Measurements from ENCODE around the gene SMC4. TPM values are rescaled to one million over a fixed set of nuclear protein-coding genes. Genes with fewer than 3 reads are reported as not detected.

The SMC4 gene
- total RNA-seq, 1 experiment from 2014 or later, result 144 TPM

- peaks cover 62% of the 10 kb centered on the region for H3K36me3 Mint-ChIP-seq
- no peaks in the 10 kb centered on the region for H3K27me3 Mint-ChIP-seq (ENCODE audit: low read depth)
- POLR2A ChIA-PET, result interaction anchor here (3.6 kb wide), 1 partner anchor 12 kb away, joined by 12 read pairs; the partner anchor contains the start of gene TRIM59
- peak; percentile 27; the same call in 1 of the 2 replicates for ATAC-seq
- DNase-seq (ENCODE audit: low spot score), result no peak
- no peak overlapping the region for H3K4me3 Mint-ChIP-seq
- CTCF ChIA-PET, result interaction anchor here (0.7 to 0.9 kb wide), 2 partner anchors 21 to 24 kb away, joined by 3 to 4 read pairs; no protein-coding TSS in a partner anchor
- H3K9me3 Mint-ChIP-seq, result no peaks in the 10 kb centered on the region
- peaks cover 27% of the 10 kb centered on the region for H3K4me1 Mint-ChIP-seq
- peak overlapping the region; percentile 49; the same call in 1 of the 2 replicates for H3K27ac Mint-ChIP-seq
- TF ChIP-seq ATF2 (CRISPR knock-in tag; IDR thresholded peaks at IDR 0.05; ENCODE audit: borderline replicate concordance, low read depth) (no peak), AR (CRISPR knock-in tag; IDR thresholded peaks at IDR 0.05) (no peak), ZNF121 (CRISPR knock-in tag; IDR thresholded peaks at IDR 0.05) (no peak), EMX1 (CRISPR knock-in tag; IDR thresholded peaks at IDR 0.05) (no peak), ZNF416 (CRISPR knock-in tag; IDR thresholded peaks at IDR 0.05) (no peak), ZNF671 (CRISPR knock-in tag; IDR thresholded peaks at IDR 0.05) (no peak), USF2 (CRISPR knock-in tag; IDR thresholded peaks at IDR 0.05) (no peak), AFF4 (CRISPR knock-in tag; IDR thresholded peaks at IDR 0.05; ENCODE audit: borderline replicate concordance) (no peak), NR1H2 (CRISPR knock-in tag; IDR thresholded peaks at IDR 0.05) (no peak), ZNF425 (CRISPR knock-in tag; conservative IDR thresholded peaks at IDR 0.05) (no peak), HMGA2 (CRISPR knock-in tag; IDR thresholded peaks at IDR 0.05) (no peak), GTF2I (CRISPR knock-in tag; conservative IDR thresholded peaks at IDR 0.05) (no peak), STAT6 (CRISPR knock-in tag; conservative IDR thresholded peaks at IDR 0.05; ENCODE audit: low read depth) (no peak), CBFB (CRISPR knock-in tag; IDR thresholded peaks at IDR 0.05; ENCODE audit: low read depth) (no peak), ATF6 (CRISPR knock-in tag; IDR thresholded peaks at IDR 0.05) (no peak), IRF2 (CRISPR knock-in tag; IDR thresholded peaks at IDR 0.05; ENCODE audit: borderline replicate concordance, low read depth) (no peak), KAT7 (CRISPR knock-in tag; IDR thresholded peaks at IDR 0.05; ENCODE audit: borderline replicate concordance) (no peak), PRDM15 (CRISPR knock-in tag; IDR thresholded peaks at IDR 0.05) (no peak)
Observed at GRCh38 chr3:160437083-160437455, 37.6 kb downstream of the SMC4 start.
